GM10847 (cell line): ENCODE measurements around the gene ZBTB6.

Experiments
- POLR2A ChIP-seq: IDR thresholded peaks from 2 replicates; pipeline ENCODE4 v1.6.1; 2011; ENCODE audit not compliant: insufficient read length; ENCODE audit errors: extremely low read depth

The ZBTB6 gene

GRCh38 chr9:122865300-122865699, 47.8 kb downstream of the ZBTB6 start:
- TF ChIP-seq POLR2A: no peak

GRCh38 chr9:122863407-122863806, 49.7 kb downstream of the ZBTB6 start:
- no peak for TF ChIP-seq POLR2A

GRCh38 chr9:122860319-122861142, 52.6 kb downstream of the ZBTB6 start:
- no peak for TF ChIP-seq POLR2A
